Spleen (tissue), 11 donors: ENCODE results near the gene ERFE. TPM values are rescaled to one million over a fixed set of nuclear protein-coding genes. Genes with fewer than 3 reads are reported as not detected.

Experiments
- DNase-seq: peaks from one replicate; pipeline ENCODE4 v3.0.0-alpha.2; 2020
- H3K27ac ChIP-seq, 8 donors: fragments of 200-600 bp; sonication (generic) in 7 of 8; 1 replicate in 4 of 8; 2 replicates in 4 of 8; pipeline versions ENCODE4 v1.5.0 to v1.8.0; 2016 to 2021; ENCODE audit warnings: inconsistent platforms in 4 of 8, mild to moderate bottlenecking in 4 of 8, moderate library complexity in 1 of 8
- H3K27me3 ChIP-seq, 7 donors: fragments of 200-600 bp; sonication (generic) in 6 of 7; replicated peaks in 1 of 7; 1 replicate in 4 of 7; 2 replicates in 3 of 7; pipeline versions ENCODE4 v1.5.0 to v1.8.0; 2016 to 2021; ENCODE audit warnings: inconsistent platforms in 3 of 7, mild to moderate bottlenecking in 1 of 7
- H3K36me3 ChIP-seq, 6 donors: fragments of 200-600 bp; sonication (generic) in 5 of 6; 1 replicate in 4 of 6; 2 replicates in 2 of 6; pipeline versions ENCODE4 v1.5.0 to v1.8.0; 2016 to 2021; ENCODE audit warnings: inconsistent platforms in 2 of 6
- H3K4me1 ChIP-seq, 6 donors: fragments of 200-600 bp; sonication (generic) in 5 of 6; 1 replicate in 3 of 6; 2 replicates in 3 of 6; pipeline versions ENCODE4 v1.5.0 to v1.8.0; 2016 to 2021; ENCODE audit warnings: inconsistent platforms in 3 of 6
- H3K4me3 ChIP-seq, 8 donors: fragments of 200-600 bp; sonication (generic) in 7 of 8; 1 replicate in 4 of 8; 2 replicates in 4 of 8; pipeline versions ENCODE4 v1.5.0 to v1.8.0; 2016 to 2021; ENCODE audit warnings: inconsistent platforms in 4 of 8, mild to moderate bottlenecking in 4 of 8, moderate library complexity in 2 of 8
- H3K9me3 ChIP-seq, 8 donors: fragments of 200-600 bp; sonication (generic) in 7 of 8; 1 replicate in 4 of 8; 2 replicates in 4 of 8; pipeline versions ENCODE4 v1.5.0 to v1.8.0; 2016 to 2021; ENCODE audit warnings: inconsistent platforms in 4 of 8
- CTCF ChIP-seq, 11 experiments: fragments of 200-600 bp in 7 of 11; fragments of 450-650 bp in 4 of 11; sonication (generic) in 4 of 11; IDR thresholded peaks in 8 of 11; conservative IDR thresholded peaks in 3 of 11; 1 replicate in 7 of 11; 2 replicates in 4 of 11; pipeline versions ENCODE4 v1.4.0 to v1.8.0; 2016 to 2021; ENCODE audit warnings: antibody characterized with exemption in 11 of 11, inconsistent platforms in 4 of 11, mild to moderate bottlenecking in 1 of 11
- POLR2A ChIP-seq, 3 donors: fragments of 450-650 bp; IDR thresholded peaks; one replicate each; pipeline ENCODE4 v1.5.1; 2017; ENCODE audit warnings: antibody characterized with exemption in 3 of 3, mild to moderate bottlenecking in 1 of 3
- POLR2AphosphoS5 ChIP-seq, 3 donors: sonication (generic); formaldehyde crosslinking; IDR thresholded peaks; one replicate each; pipeline ENCODE4 v1.5.1; 2017; ENCODE audit warnings: antibody characterized with exemption in 3 of 3
- WGBS, 5 donors: extraction: QIAGEN DNeasy Blood & Tissue Kit in 3 of 5; methylation state at CpG; one replicate each; pipeline versions ENCODE4 v1.1.5 to v1.1.7; 2013 to 2018; 5-methylcytosine and 5-hydroxymethylcytosine counted together
- intact Hi-C: fragments of 100-400 bp; cut with DNase I; formaldehyde crosslinking; loops from one replicate; pipeline ENCODE4 v1.15.0; 2023; ENCODE audit warnings: low total_unique reads
- polyA plus RNA-seq, 3 donors: library from polyadenylated mRNA; stranded (reverse); fragments of 200-250 nt; gene quantifications; one replicate each; pipeline ENCODE4 v1.2.1, GENCODE V29; 2013
- total RNA-seq, 7 donors: library from RNA; depleted of rRNA in 3 of 7; stranded (reverse); fragments of >200 nt in 3 of 7; fragmentation: NEBNext Ultra II Directional in 4 of 7; extraction: Animal tissue kit (Norgen Biotek cat#: 25700) in 4 of 7; gene quantifications; one replicate each; pipeline versions ENCODE4 v1.1.0 to v1.2.1, GENCODE V29; 2016 to 2021
- donor health status: healthy with polysubstance abuse.
- donor health status: DM: no; HTN: no; CAD: no; lungs with moderate emphysema.
- donor health status: DM: no; HTN: no; CAD: no.
- donor health status: Bipolar disorder and iron deficiency.
- donor health status: healthy.
- donor health status: DM: no; HTN: no; CAD: no.
- donor health status: DM: yes; HTN: yes; CAD: no.

The ERFE gene
- total and polyA plus RNA-seq, 10 donors, result 0.06 to 11.0 (median 1.2) TPM

GRCh38 chr2:238119756-238120462 lies 38.9 kb upstream of the ERFE start:
- TF ChIP-seq POLR2A (IDR thresholded peaks at IDR 0.05) (no peak), POLR2AphosphoS5 (IDR thresholded peaks at IDR 0.05) (no peak)
- peak; percentile 74 for DNase-seq
- intact Hi-C loops, result no loop called here
- Histone ChIP-seq H3K4me3 (no peak overlapping the region), H3K36me3 (no peaks in the 10 kb centered on the region), H3K4me1 (peaks cover 0 to 11% (median 0%) of the 10 kb centered on the region in 6 donors), H3K27me3 (peaks cover 0 to 33% (median 0%) of the 10 kb centered on the region in 7 donors), H3K27ac (no peak overlapping the region), H3K9me3 (no peaks in the 10 kb centered on the region)
- 51 to 76% (median 52%) methylated on average over 9 to 15 of the region's 15 CpGs for WGBS, 5 donors

GRCh38 chr2:238120463-238121298 lies 38.1 kb upstream of the ERFE start:
- Histone ChIP-seq H3K4me3 (no peak overlapping the region), H3K27me3 (peaks cover 0 to 32% (median 0%) of the 10 kb centered on the region in 7 donors), H3K4me1 (peaks cover 0 to 10% (median 0%) of the 10 kb centered on the region in 6 donors), H3K9me3 (no peaks in the 10 kb centered on the region), H3K36me3 (no peaks in the 10 kb centered on the region), H3K27ac (no peak overlapping the region)
- DNase-seq, result peak; percentile 65
- intact Hi-C loops, result no loop called here
- no peak for TF ChIP-seq CTCF (IDR thresholded peaks at IDR 0.05 in 8 of 11, conservative IDR thresholded peaks at IDR 0.05 in 3 of 11)
- TF ChIP-seq POLR2AphosphoS5 (IDR thresholded peaks at IDR 0.05), result no peak
- no peak for TF ChIP-seq POLR2A (IDR thresholded peaks at IDR 0.05)
- WGBS, 5 donors, result 54 to 64% (median 57%) methylated on average over 19 to 30 of the region's 30 CpGs

GRCh38 chr2:238121511-238122286 lies 37.1 kb upstream of the ERFE start:
- Histone ChIP-seq H3K36me3 (no peaks in the 10 kb centered on the region), H3K4me3 (no peak overlapping the region), H3K27ac (no peak overlapping the region), H3K27me3 (peaks cover 0 to 26% (median 0%) of the 10 kb centered on the region in 7 donors), H3K9me3 (no peaks in the 10 kb centered on the region), H3K4me1 (peaks cover 0 to 10% (median 0%) of the 10 kb centered on the region in 6 donors)
- WGBS, 5 donors, result 82 to 93% (median 91%) methylated on average over 19 to 27 of the region's 27 CpGs
- intact Hi-C loops, result no loop called here
- no peak for TF ChIP-seq POLR2AphosphoS5 (IDR thresholded peaks at IDR 0.05)
- TF ChIP-seq CTCF (IDR thresholded peaks at IDR 0.05 in 8 of 11, conservative IDR thresholded peaks at IDR 0.05 in 3 of 11), result no peak
- TF ChIP-seq POLR2A (IDR thresholded peaks at IDR 0.05), result no peak
- peak; percentile 50 for DNase-seq
